IPS DF 6.9 (cell line): Measurements from ENCODE around the gene AZI2.

Experiments
- DNase-seq: peaks from one replicate; pipeline ENCODE4 v3.0.0-alpha.2; 2013; ENCODE audit warnings: low read depth, low spot score
- H3K27ac ChIP-seq: one replicate; pipeline ENCODE4 v1.5.1; 2013; ENCODE audit warnings: low read length, control low read depth
- H3K27me3 ChIP-seq: 2 replicates; pipeline ENCODE4 v1.6.1; 2013; ENCODE audit warnings: mild to moderate bottlenecking, low read length; ENCODE audit not compliant: control insufficient read depth, insufficient read depth
- H3K36me3 ChIP-seq: 2 replicates; pipeline ENCODE4 v1.6.1; 2013; ENCODE audit warnings: low read length; ENCODE audit not compliant: control insufficient read depth, insufficient read depth
- H3K4me1 ChIP-seq: 2 replicates; pipeline ENCODE4 v1.6.1; 2013; ENCODE audit warnings: low read length; ENCODE audit not compliant: control insufficient read depth, insufficient read depth
- H3K4me3 ChIP-seq: 2 replicates; pipeline ENCODE4 v1.5.1; 2013; ENCODE audit warnings: mild to moderate bottlenecking, low read length
- H3K9me3 ChIP-seq: 2 replicates; pipeline ENCODE4 v1.6.1; 2013; ENCODE audit warnings: low read length, inconsistent platforms; ENCODE audit not compliant: control insufficient read depth, insufficient read depth
- WGBS: extraction: QIAGEN DNeasy Blood & Tissue Kit; methylation state at CpG from one replicate; pipeline ENCODE4 v1.1.7; 2013; ENCODE audit warnings: mixed read lengths, missing lambda C conversion rate; ENCODE audit not compliant: insufficient read length, insufficient coverage; 5-methylcytosine and 5-hydroxymethylcytosine counted together

AZI2 gene

GRCh38 chr3:28335246-28335645, 13.4 kb downstream of the AZI2 start:
- 100% methylated on average over 1 of the region's 2 CpGs for WGBS
- H3K27ac ChIP-seq = no peak overlapping the region
- H3K9me3 ChIP-seq = no peaks in the 10 kb centered on the region
- H3K27me3 ChIP-seq = no peaks in the 10 kb centered on the region
- H3K4me3 ChIP-seq = no peak overlapping the region
- H3K36me3 ChIP-seq = no peaks in the 10 kb centered on the region
- H3K4me1 ChIP-seq = no peaks in the 10 kb centered on the region
- no peak for DNase-seq

DNA sequence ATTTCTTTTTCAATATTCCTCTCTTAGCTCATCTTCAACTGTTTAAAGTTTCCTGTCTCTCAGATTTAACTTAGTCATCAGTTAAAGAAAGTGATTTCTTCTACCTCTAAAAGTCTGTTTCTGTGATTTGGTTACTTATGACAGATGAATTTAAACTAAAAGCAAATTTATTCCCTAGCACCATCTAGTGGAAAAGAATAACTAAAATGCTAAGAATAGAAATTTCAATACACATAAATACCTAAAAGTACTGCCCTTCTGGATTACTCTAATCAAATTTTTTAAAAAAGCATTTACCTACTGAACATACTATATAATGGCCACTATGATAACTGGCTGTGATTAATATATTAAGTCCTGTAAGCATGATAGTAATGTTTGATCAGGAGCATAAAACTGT, 14.1 kb downstream of the AZI2 start:
- Histone ChIP-seq H3K36me3 (no peaks in the 10 kb centered on the region), H3K4me1 (no peaks in the 10 kb centered on the region), H3K9me3 (no peaks in the 10 kb centered on the region), H3K4me3 (no peak overlapping the region), H3K27ac (no peak overlapping the region), H3K27me3 (no peaks in the 10 kb centered on the region)
- no peak for DNase-seq

- Histone ChIP-seq H3K36me3 (no peaks in the 10 kb centered on the region), H3K4me1 (no peaks in the 10 kb centered on the region), H3K9me3 (no peaks in the 10 kb centered on the region), H3K27me3 (no peaks in the 10 kb centered on the region), H3K4me3 (no peak overlapping the region), H3K27ac (no peak overlapping the region)
- WGBS = no CpG with 5 or more reads among the region's 4 CpGs
- no peak for DNase-seq
Observed at GRCh38 chr3:28328188-28329151, 20.2 kb downstream of the AZI2 start.

DNA sequence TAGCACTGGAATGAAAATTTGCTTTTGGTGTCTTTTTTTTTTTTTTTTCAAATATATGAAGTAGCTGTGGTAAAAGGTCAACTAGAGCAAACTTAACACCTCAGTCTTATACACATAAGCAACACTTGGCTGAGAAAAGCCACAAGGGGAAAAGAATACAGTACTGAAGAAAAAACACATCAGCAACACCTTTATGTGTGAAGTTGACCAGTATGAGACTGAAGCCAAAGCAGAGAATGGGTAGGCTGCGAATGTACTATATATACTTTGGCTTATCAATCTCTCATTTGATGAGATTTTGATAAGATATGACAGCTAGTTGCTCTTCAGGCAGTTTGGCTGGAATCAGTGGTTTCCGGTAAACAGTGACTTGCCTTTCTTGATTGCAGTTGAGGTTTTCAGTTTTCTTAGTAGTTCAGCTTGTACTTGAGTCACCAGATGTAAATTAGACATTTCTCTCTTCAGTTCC, 22.1 kb downstream of the AZI2 start:
- WGBS = no CpG with 5 or more reads among the region's 2 CpGs
- H3K36me3 ChIP-seq = no peaks in the 10 kb centered on the region
- H3K27ac ChIP-seq = no peak overlapping the region

DNA sequence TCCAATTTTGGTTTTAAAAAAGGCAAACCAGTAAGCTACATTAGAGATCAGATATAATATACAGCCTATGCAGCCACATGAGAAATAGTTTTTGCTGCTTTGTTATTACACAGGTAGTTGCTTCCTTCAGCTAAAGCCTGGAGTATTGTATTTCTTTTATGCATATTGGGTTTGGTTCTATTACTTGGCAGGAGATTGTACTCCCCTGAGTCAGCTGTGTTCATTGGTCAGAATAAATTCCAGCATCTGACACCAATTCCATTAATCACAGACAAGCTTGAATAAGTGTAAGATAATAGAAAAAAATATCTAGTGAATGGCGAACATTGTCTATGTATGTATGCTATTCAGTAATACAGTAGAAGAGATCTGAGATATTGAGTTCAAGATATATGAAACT, 26.2 kb downstream of the AZI2 start:
- no peaks in the 10 kb centered on the region for H3K9me3 ChIP-seq
- H3K36me3 ChIP-seq = no peaks in the 10 kb centered on the region
- no peak overlapping the region for H3K4me3 ChIP-seq
- DNase-seq = no peak
- no peaks in the 10 kb centered on the region for H3K4me1 ChIP-seq
- no CpG with 5 or more reads among the region's 1 CpG for WGBS
- H3K27ac ChIP-seq = no peak overlapping the region
- no peaks in the 10 kb centered on the region for H3K27me3 ChIP-seq

More for the DNA sequence above, 22.1 kb downstream of the AZI2 start:
- H3K4me3 ChIP-seq = no peak overlapping the region
- no peaks in the 10 kb centered on the region for H3K27me3 ChIP-seq
- H3K4me1 ChIP-seq = no peaks in the 10 kb centered on the region
- no peaks in the 10 kb centered on the region for H3K9me3 ChIP-seq
- DNase-seq = no peak

DNA sequence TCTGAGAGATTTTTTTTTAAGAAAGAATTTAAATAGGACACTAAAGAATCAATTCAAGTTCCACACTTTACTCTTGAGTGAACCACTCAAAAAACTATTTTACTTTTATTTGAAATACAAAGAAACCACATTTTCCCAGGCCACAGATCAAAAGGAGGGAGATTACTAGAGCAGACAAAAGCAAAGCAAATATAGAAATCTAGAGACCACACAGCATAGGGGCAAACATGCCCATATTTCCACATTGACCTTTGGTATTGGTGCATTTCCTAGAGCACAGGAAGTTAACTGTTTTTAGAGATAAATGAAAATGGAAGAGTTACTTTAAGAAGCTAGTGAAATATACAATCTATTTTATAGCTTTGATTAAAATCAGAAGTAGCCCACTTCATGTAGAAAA, 27.6 kb downstream of the AZI2 start:
- Histone ChIP-seq H3K9me3 (no peaks in the 10 kb centered on the region), H3K4me1 (no peaks in the 10 kb centered on the region), H3K27ac (no peak overlapping the region), H3K4me3 (no peak overlapping the region), H3K27me3 (no peaks in the 10 kb centered on the region), H3K36me3 (no peaks in the 10 kb centered on the region)
- DNase-seq = no peak

- WGBS = no CpG with 5 or more reads among the region's 2 CpGs
- H3K27ac ChIP-seq = no peak overlapping the region
Observed at GRCh38 chr3:28317438-28318022, 31.1 kb downstream of the AZI2 start.

DNA sequence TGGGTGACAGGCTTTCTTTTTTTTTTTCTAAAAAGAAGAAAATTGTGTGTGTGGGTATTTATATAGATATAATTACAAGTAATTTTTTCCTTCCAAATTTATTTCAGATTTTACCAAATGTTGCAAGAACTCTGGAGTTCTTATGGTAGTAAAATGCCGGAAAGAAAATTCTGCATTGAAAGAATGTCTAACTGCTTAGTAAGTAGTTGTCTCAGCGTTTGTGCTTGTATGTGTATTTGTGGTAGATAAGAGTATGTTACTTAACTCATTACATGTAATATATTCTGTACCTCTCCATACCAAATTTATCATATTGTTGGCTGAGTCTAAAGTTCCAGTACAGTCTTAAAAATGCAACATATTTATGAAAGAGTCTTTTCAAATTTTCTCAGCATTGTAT, 32.4 kb downstream of the AZI2 start:
- Histone ChIP-seq H3K27ac (no peak overlapping the region), H3K4me1 (no peaks in the 10 kb centered on the region), H3K27me3 (no peaks in the 10 kb centered on the region), H3K4me3 (no peak overlapping the region), H3K36me3 (no peaks in the 10 kb centered on the region), H3K9me3 (no peaks in the 10 kb centered on the region)
- no peak for DNase-seq
- WGBS = no CpG with 5 or more reads among the region's 2 CpGs

More at GRCh38 chr3:28317438-28318022, 31.1 kb downstream of the AZI2 start:
- no peaks in the 10 kb centered on the region for H3K4me1 ChIP-seq
- peak; percentile 33 for DNase-seq
- H3K9me3 ChIP-seq = no peaks in the 10 kb centered on the region
- H3K4me3 ChIP-seq = no peak overlapping the region
- H3K27me3 ChIP-seq = no peaks in the 10 kb centered on the region
- no peaks in the 10 kb centered on the region for H3K36me3 ChIP-seq

GRCh38 chr3:28315711-28316110, 32.9 kb downstream of the AZI2 start:
- no peak for DNase-seq
- H3K4me3 ChIP-seq = no peak overlapping the region
- no CpG with 5 or more reads among the region's 1 CpG for WGBS

GRCh38 chr3:28308196-28308595, 40.4 kb downstream of the AZI2 start:
- Histone ChIP-seq H3K27me3 (no peaks in the 10 kb centered on the region), H3K36me3 (no peaks in the 10 kb centered on the region), H3K9me3 (no peaks in the 10 kb centered on the region), H3K4me3 (no peak overlapping the region), H3K4me1 (no peaks in the 10 kb centered on the region; the same call in 1 of the 2 replicates), H3K27ac (no peak overlapping the region)
- no CpG with 5 or more reads among the region's 3 CpGs for WGBS
- no peak for DNase-seq

More at GRCh38 chr3:28315711-28316110, 32.9 kb downstream of the AZI2 start:
- no peaks in the 10 kb centered on the region for H3K4me1 ChIP-seq
- H3K36me3 ChIP-seq = no peaks in the 10 kb centered on the region
- no peaks in the 10 kb centered on the region for H3K27me3 ChIP-seq
- no peak overlapping the region for H3K27ac ChIP-seq
- H3K9me3 ChIP-seq = no peaks in the 10 kb centered on the region
